A172 (cell line): ENCODE results near the gene CCDC127. TPM values are rescaled to one million over a fixed set of nuclear protein-coding genes. Genes with fewer than 3 reads are reported as not detected.

Experiments used
- DNase-seq: peaks from one replicate; pipeline ENCODE4 v3.0.0-alpha.2; 2015; ENCODE audit warnings: low spot score
- total RNA-seq: library from RNA; depleted of rRNA; stranded (reverse); fragments of >200 nt; shearing (Covaris generic); gene quantifications from 2 replicates; pipeline ENCODE4 v1.2.3, GENCODE V29; 2014; rRNA removed

CCDC127 gene
- total RNA-seq, 1 experiment from 2014 or later, result 6.3 TPM

DNA sequence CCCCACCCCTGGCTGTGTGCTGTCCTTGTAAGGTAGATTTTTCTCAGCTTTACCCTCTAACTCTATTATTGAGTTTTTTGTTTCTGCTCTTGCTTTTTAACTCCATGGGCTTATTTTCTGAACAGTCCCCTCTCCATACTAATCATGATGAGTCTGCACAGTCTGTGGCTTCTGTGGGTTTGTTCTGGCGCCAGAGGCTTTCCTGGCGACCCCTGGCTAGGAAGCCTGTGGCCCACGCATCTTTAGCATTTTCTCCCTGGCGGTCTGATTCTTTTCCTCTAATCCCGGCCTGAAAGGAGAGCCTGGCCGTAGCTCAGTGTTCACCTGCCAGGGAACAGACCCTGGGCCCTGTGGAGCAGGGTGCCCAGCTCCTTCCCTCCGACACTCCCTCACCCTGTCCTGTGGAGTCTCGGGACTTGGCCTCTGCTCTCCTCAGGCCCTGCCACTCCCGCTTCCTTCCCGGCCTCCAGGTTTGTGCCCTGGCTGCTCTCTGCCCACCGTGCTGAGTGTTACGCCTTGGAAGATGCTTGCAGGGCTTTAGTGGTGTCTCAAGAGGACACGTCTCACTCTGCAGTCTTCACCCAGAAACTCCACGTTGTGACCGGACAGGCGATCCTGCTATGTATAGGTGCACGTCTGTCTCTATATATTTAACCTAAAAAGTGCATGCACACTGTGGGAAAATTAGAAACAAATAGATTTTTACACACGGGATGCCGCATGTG lies 58.3 kb downstream of the CCDC127 start:
- peak; percentile 42 for DNase-seq

DNA sequence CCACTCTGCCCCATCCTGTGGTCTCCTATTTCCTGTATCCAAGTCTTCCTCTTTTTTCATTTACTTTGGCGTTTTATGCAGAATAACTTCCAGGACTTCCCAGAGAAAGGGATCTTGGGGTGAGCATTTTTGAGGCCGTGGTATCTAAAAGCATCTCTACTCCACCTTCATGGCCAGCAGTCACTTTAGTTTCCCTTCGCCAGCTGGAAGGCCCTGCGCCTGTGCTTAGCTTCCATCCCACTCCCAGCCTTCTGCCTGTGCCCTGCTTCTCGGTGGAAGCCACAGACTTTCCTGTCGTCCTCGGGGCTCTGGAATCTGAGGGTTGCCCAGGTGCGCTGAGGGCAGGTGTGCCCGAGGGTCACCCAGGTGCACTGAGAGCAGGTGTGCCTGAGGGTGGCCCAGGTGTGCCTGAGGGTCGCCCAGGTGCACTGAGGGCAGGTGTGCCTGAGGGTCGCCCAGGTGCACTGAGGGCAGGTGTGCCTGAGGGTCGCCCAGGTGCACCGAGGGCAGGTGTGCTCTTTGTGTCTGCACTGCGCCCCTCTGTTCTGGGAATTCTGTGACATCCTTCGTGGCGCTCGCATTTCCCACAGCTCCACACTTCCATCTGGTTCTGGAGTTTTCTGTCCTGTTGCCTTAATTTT lies 59.0 kb downstream of the CCDC127 start:
- DNase-seq, result no peak

DNA sequence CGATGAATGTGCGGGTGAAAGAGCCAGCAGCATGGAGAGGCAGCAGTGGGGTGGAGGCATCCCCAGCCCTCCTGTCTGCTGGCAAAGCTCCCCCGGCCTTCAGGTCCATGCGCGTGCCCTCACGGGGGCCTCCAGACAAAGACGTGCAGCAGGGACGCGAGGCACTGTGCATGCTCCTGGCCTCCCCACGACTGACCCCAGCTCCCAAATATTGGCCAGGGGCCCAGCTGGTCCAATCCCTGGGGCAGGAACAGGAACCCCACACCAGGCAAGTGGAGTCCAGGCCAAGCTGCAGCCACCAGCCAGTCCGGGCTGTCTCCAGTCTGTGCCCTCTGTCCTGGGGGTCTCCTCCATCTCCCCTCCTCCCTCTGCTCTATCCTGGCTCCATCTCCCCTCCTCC lies 60.2 kb downstream of the CCDC127 start:
- no peak for DNase-seq

DNA sequence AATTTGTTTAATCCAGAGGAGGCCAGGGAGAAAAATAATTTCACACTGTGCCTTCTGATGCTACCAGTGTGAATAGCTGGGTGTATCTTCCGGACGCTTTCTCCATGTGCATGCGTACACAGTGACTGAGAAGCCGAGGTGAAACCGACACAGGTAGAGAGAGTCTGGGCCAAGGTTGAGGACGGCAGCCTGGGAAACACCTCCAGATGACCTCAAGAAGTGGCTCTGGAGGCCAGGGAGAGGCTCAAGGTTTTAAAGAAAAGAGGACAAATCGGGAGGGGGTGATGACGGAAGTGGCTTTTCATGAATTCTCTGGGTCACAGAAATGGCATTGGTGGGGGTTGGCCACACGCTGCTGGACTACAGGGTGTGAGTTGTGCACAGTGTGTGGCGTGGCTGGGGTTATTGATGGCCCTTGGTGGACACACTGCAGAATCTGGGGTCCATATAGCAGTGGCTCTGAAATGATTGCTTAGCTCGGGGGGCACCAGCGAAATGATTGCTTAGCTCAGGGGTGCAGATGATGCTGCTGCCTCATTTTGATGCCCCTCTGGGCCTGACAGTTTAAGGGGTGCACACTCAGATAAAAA lies 60.7 kb downstream of the CCDC127 start:
- no peak for DNase-seq

DNA sequence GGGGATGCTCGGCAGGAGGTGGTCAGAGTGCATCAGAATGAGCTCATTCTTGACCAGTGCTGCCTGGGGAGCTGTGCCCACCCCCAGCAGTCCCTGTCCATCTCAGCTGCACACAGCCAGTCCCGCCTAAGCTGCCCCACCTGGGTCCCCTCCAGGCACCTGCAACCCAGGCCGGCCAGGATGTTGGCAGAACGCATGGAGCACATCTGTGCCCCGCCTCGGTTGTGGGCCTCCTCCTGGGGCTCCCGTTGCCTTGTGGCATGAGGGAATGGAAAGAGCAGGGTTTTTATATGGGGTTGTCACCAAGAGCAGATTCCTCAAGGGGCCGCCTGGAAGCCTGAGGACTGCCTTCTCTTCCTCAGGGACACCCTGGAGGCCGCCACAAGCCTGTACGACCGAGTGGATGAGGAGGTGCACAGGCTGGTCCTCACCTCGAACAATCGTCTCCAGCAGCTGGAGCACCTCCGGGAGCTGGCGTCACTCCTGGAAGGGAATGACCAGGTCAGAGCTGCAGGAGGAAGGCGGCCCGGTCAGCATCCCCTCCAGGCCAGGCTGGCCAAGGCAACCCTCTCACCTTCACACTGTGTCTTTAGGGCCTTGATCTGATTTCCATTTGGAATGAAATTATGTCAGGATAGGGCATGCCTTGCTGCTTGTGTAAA lies 61.4 kb downstream of the CCDC127 start:
- no peak for DNase-seq

DNA sequence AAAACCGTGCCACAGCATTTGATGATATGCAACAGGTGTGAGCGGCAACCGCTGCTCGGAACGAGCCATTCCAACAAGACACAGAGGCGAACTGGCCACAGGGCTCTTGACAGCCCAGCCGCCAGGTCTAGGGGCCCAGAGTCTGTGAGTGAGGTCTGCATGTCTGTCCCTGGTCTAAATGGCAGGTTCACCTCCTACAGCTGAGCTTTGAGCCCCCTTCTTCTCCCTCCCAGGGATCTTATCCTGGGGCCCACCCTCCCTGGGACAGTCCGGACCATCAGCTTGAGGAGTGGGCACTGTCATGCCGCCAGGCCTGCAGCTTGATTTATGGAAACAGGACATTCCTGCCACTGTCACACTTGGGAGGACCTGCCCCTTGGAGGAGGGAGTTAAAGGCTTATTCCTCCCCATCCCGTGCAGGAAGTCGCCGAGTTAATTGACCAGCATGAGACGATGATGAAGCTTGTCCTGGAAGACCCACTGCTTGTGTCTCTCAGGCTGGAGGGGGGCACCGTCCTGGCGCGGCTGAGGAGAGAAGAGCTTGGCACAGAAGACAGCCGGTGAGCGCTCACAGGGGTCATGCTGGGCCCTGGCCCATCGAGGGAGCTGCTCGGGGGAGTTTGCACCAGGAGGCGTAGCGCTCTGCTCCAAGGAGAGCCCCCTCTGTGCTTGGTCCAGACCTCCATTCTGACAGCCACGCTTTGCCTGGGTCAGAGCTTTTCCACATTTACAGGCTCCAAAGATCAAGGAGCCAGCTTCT lies 62.1 kb downstream of the CCDC127 start:
- no peak for DNase-seq

DNA sequence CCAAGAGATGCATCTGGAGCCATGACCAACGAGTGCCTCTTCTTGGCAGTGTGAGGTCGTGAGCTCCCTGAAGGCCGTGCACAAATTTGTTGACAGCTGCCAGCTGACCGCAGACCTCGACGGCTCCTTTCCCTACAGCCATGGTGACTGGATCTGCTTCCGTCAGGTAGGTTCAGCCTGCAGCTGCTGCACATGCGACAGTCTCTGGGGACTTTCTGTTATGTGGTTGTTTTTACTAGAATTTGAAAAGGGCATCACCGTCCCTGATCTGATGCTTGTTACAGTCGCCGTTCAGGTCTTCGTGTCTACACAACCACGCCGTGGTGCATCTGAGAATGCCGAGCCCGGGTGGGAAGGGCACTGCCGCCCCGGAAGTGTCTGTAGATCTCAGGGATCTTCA lies 63.1 kb downstream of the CCDC127 start:
- no peak for DNase-seq

DNA sequence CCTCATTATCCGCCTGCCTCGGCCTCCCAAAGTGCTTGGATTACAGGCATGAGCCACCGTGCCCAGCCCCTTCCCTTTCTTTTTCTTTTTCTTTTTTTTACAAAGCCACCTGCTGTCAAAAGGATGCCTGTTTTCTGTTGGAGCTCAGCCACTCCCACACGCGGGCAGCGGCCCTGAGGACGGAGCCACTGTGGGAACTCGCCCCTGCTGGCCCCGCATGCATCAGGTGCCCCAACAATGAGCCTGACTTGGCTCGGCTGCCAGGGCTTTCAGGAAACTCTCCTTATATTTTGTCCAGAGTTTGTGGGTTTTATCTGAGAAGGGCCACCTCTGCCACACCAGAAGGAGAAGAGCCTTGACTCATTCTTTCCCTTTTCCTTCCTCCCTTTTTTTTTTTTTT lies 63.7 kb downstream of the CCDC127 start:
- no peak for DNase-seq

DNA sequence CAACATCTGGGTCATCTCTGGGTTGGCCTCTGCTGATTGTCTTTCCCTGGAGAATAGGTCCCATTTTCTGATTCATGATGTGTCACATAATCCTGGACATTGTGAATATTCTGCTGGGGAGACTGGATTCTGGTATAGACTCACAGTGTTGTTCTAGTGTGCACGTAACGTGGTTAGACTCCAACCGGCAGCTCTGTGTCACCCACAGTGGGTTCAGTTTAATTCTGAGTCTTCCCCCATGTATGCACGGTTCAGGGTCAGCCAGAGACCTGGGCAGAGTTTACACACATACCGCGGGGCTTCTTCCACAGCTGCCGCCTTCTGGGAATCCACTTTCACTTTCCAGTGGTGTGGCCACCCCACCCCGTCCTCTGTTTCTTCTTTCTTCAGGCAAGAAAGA lies 64.7 kb downstream of the CCDC127 start:
- DNase-seq, result peak; percentile 13

DNA sequence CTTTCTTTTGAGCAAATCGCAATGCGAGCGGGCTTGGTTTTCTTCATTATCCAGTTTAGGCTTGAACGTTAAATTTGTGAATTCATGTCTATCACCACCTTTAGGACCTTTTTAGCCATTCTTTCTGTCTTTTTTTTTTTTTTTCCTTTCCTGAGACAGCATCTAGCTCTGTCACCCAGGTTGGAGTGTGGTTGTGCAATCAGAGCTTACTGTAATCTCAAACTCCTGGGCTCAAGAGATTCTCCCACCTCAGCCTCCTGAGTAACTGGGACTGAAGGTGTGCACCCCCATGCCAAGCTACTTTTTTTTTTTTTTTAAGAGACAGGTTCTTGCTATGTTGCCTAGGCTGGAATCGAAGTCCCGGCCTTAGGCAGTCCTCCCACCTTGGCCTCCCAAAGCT lies 65.9 kb downstream of the CCDC127 start:
- DNase-seq, result no peak

DNA sequence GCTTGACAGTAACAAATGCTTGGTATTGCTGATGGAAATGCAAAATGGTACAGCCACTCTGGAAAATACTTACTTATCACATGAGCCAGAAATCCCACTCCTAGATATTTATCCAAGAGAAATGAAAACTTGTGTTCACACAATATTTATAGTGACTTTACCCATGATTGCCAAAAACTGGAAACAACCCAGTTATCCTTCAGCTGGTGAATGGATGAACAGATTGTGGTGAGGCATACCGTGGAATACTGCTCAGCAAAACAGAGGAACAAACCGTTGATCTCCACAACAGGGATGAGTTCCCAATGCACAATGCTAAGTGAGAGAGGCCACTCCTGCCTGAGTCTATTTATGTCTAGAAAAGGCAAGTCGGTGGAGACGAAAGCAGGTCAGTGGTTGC lies 67.2 kb downstream of the CCDC127 start:
- no peak for DNase-seq

DNA sequence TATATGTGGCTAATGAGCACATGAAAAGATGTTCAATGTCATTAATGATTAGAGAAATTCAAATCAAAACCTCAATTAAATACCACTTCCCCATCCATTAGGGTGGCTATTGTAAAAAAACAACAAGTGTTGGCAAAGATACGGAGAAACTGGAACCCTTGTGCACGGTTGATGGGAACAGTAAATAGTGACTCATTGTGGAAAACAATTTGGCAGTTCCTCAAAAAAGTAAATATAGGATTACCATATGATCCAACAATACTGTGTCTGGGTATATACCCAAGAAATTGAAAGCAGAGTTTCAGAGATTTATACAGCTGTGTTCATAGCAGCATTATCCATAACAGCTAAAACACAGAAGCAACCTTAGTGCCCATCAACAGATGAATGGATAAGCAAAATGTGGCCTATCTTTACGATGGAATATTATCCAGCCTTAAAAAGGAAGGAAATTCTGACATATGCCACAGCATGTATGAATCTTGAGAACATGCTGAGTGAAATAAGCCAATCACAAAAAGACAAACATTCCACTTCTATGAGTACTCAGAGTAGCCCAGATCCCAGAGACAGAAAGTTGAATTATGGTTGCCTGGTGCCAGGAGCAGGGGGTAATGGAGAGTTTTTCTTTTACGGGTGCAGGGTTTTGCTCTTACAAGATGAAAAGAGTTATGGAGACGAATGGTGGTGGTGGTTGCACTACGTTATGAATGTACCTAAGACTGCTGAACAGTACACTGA lies 68.0 kb downstream of the CCDC127 start:
- DNase-seq, result peak; percentile 16

DNA sequence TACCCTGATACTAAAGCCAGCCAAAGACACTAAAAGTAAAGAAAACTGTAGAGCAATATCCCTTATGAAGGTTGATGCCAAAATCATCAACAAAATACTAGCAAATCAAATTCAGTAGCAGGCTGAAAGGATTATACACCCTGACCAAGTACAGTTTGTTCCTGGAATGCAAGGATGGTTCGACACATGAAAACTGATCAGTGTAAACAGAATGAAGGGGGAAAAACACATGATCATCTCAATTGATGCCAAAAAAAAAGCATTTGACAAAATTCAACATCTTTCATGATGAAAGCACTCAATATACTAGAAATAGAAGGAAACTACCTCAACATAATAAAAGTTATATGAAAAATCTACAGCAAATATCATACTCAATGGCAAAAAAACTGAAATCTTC lies 70.2 kb downstream of the CCDC127 start:
- DNase-seq, result no peak

Other genes starting within 250 kb of the CCDC127 start
- 0.29 and 0.74 TPM in 2 replicates for gene PLEKHG4B, start 126.0 kb downstream of the CCDC127 start, total RNA-seq
- not detected in 2 replicates for gene LRRC14B, start 26.7 kb downstream of the CCDC127 start, total RNA-seq
- gene SDHA, start 167 bp upstream of the CCDC127 start, total RNA-seq, result 89.1 and 106 TPM in 2 replicates
- gene PDCD6, start 53.5 kb upstream of the CCDC127 start, total RNA-seq, result 98.6 and 117 TPM in 2 replicates
- 1.2 and 1.4 TPM in 2 replicates for gene AHRR, start 103.6 kb upstream of the CCDC127 start, total RNA-seq
- gene EXOC3, start 225.0 kb upstream of the CCDC127 start, total RNA-seq, result 33.3 and 34.7 TPM in 2 replicates